GM19438 (cell line): ENCODE data around the gene HMGB4.

Source experiments
- ATAC-seq: cut with Tn5 transposase; IDR thresholded peaks from one replicate; pipeline ENCODE4 v1.9.1; 2021; ENCODE audit warnings: low read depth; ENCODE audit not compliant: unreplicated experiment

The HMGB4 gene

GRCh38 chr1:33863779-33864178 is at the start of gene HMGB4:
HMGB4 (plus strand) TSS chr1:33864079; CDS start chr1:33864192, 113 bp downstream.
- no peak for ATAC-seq

GRCh38 chr1:33814166-33814565 is 49.7 kb upstream of the HMGB4 start:
- no peak for ATAC-seq

- ATAC-seq, result no peak
These were observed 48.8 kb upstream of the HMGB4 start for GRCh38 chr1:33815061-33815460.

GRCh38 chr1:33818071-33818470 is 45.8 kb upstream of the HMGB4 start:
- ATAC-seq, result no peak

- ATAC-seq, result no peak
These were observed 44.5 kb upstream of the HMGB4 start for GRCh38 chr1:33819290-33819912.

GRCh38 chr1:33819913-33820311 is 44.0 kb upstream of the HMGB4 start:
- no peak for ATAC-seq

- no peak for ATAC-seq
These were observed 43.1 kb upstream of the HMGB4 start for GRCh38 chr1:33820804-33821203.

GRCh38 chr1:33821291-33821690 is 42.6 kb upstream of the HMGB4 start:
- ATAC-seq, result no peak

GRCh38 chr1:33822396-33822795 is 41.5 kb upstream of the HMGB4 start:
- no peak for ATAC-seq

- no peak for ATAC-seq
These were observed 40.5 kb upstream of the HMGB4 start for GRCh38 chr1:33823401-33823800.

- ATAC-seq, result no peak
These were observed 40.0 kb upstream of the HMGB4 start for GRCh38 chr1:33823830-33824229.

- ATAC-seq, result no peak
These were observed 39.6 kb upstream of the HMGB4 start for GRCh38 chr1:33824321-33824720.

GRCh38 chr1:33824971-33825370 is 38.9 kb upstream of the HMGB4 start:
- ATAC-seq, result no peak

GRCh38 chr1:33825506-33825905 is 38.4 kb upstream of the HMGB4 start:
- ATAC-seq, result no peak

GRCh38 chr1:33826311-33826710 is 37.6 kb upstream of the HMGB4 start:
- no peak for ATAC-seq

GRCh38 chr1:33826711-33827110 is 37.2 kb upstream of the HMGB4 start:
- ATAC-seq, result no peak

- no peak for ATAC-seq
These were observed 35.8 kb upstream of the HMGB4 start for GRCh38 chr1:33828059-33828458.

GRCh38 chr1:33828654-33829053 is 35.2 kb upstream of the HMGB4 start:
- ATAC-seq, result no peak

- no peak for ATAC-seq
These were observed 27.0 kb upstream of the HMGB4 start for GRCh38 chr1:33836911-33837310.

GRCh38 chr1:33837635-33838034 is 26.2 kb upstream of the HMGB4 start:
- ATAC-seq, result no peak

GRCh38 chr1:33841494-33841893 is 22.4 kb upstream of the HMGB4 start:
- ATAC-seq, result no peak

- ATAC-seq, result no peak
These were observed 21.5 kb upstream of the HMGB4 start for GRCh38 chr1:33842348-33842747.

GRCh38 chr1:33844166-33844565 is 19.7 kb upstream of the HMGB4 start:
- ATAC-seq, result no peak
